ENCODE data around the gene ACER1.
"Not testable (repeated sequence)": the region's sequence is repeated elsewhere in the genome, so short reads cannot be mapped to it uniquely, and the experiment has no call there.

ACER1 gene

GRCh38 chr19:6292006-6292405 lies 41.4 kb downstream of the ACER1 start:
- no peak for DNase-seq (ENCODE audit: low read depth)
- H3K4me3 ChIP-seq (ENCODE audit: low read depth, low read length), result no peak overlapping the region
- no peak for TF ChIP-seq CTCF (IDR thresholded peaks at IDR 0.05; ENCODE audit: low read depth, low read length, missing control alignments)

GRCh38 chr19:6288737-6289136 lies 44.7 kb downstream of the ACER1 start:
- H3K4me3 ChIP-seq (ENCODE audit: low read depth, low read length), result no peak overlapping the region
- no peak for DNase-seq (ENCODE audit: low read depth)
- no peak for TF ChIP-seq CTCF (IDR thresholded peaks at IDR 0.05; ENCODE audit: low read depth, low read length, missing control alignments)

GRCh38 chr19:6287269-6287885 lies 46.0 kb downstream of the ACER1 start:
- no peak overlapping the region for H3K4me3 ChIP-seq (ENCODE audit: low read depth, low read length)
- TF ChIP-seq CTCF (IDR thresholded peaks at IDR 0.05; ENCODE audit: low read depth, low read length, missing control alignments), result no peak
- no peak for DNase-seq (ENCODE audit: low read depth)

GRCh38 chr19:6286676-6287075 lies 46.7 kb downstream of the ACER1 start:
- no peak for DNase-seq (ENCODE audit: low read depth)
- no peak for TF ChIP-seq CTCF (IDR thresholded peaks at IDR 0.05; ENCODE audit: low read depth, low read length, missing control alignments)
- no peak overlapping the region for H3K4me3 ChIP-seq (ENCODE audit: low read depth, low read length)

- DNase-seq (ENCODE audit: low read depth); H3K4me3 ChIP-seq (ENCODE audit: low read depth, low read length): not testable (repeated sequence)
These were observed 51.0 kb downstream of the ACER1 start for GRCh38 chr19:6282393-6282792.

GRCh38 chr19:6279931-6280591 lies 53.4 kb downstream of the ACER1 start, which contains the start of gene MLLT1:
Gene MLLT1, minus strand, starts transcription at chr19:6279975. Its CDS starts 191 bp downstream, at chr19:6279784.
- TF ChIP-seq CTCF (IDR thresholded peaks at IDR 0.05; ENCODE audit: low read depth, low read length, missing control alignments), result peak; percentile 79
- H3K4me3 ChIP-seq (ENCODE audit: low read depth, low read length), result peak within 1 kb of the TSS; percentile 96
- peak; percentile 87 for DNase-seq (ENCODE audit: low read depth)

- H3K4me3 ChIP-seq (ENCODE audit: low read depth, low read length), result peak overlapping the region; percentile 96
- TF ChIP-seq CTCF (IDR thresholded peaks at IDR 0.05; ENCODE audit: low read depth, low read length, missing control alignments), result no peak
- DNase-seq (ENCODE audit: low read depth), result no peak
These were observed 53.8 kb downstream of the ACER1 start for GRCh38 chr19:6279620-6279930.

All from GM12864 (cell line).